Tibial nerve (tissue), 4 donors: ENCODE measurements around the gene MUC2. TPM values are rescaled to one million over a fixed set of nuclear protein-coding genes. Genes with fewer than 3 reads are reported as not detected.

Source experiments
- DNase-seq, 2 donors: peaks; one replicate each; pipeline ENCODE4 v3.0.0-alpha.2; 2019; ENCODE audit warnings: low spot score in 2 of 2
- H3K27ac ChIP-seq, 4 donors: fragments of 200-600 bp; sonication (generic) in 3 of 4; one replicate each; pipeline ENCODE4 v1.5.1; 2017 to 2019; ENCODE audit warnings: mild to moderate bottlenecking in 1 of 4
- H3K27me3 ChIP-seq, 2 donors: fragments of 200-600 bp; sonication (generic) in 1 of 2; one replicate each; pipeline versions ENCODE4 v1.5.1 to v1.6.0; 2017 to 2019
- H3K36me3 ChIP-seq, 3 donors: fragments of 200-600 bp; sonication (generic); one replicate each; pipeline ENCODE4 v1.5.1; 2018 to 2019
- H3K4me1 ChIP-seq, 4 donors: fragments of 200-600 bp; sonication (generic) in 3 of 4; one replicate each; pipeline ENCODE4 v1.5.1; 2017 to 2019
- H3K4me3 ChIP-seq, 4 donors: fragments of 200-600 bp; sonication (generic) in 3 of 4; one replicate each; pipeline ENCODE4 v1.5.1; 2017 to 2019; ENCODE audit warnings: mild to moderate bottlenecking in 1 of 4, moderate library complexity in 1 of 4
- H3K9me3 ChIP-seq, 4 donors: fragments of 200-600 bp; sonication (generic) in 3 of 4; one replicate each; pipeline ENCODE4 v1.5.1; 2017 to 2019
- CTCF ChIP-seq, 5 experiments: fragments of 200-600 bp in 3 of 5; fragments of 450-650 bp in 2 of 5; sonication (generic) in 3 of 5; IDR thresholded peaks; one replicate each; pipeline ENCODE4 v1.5.1; 2016 to 2019; ENCODE audit warnings: antibody characterized with exemption in 5 of 5, mild to moderate bottlenecking in 3 of 5, moderate library complexity in 2 of 5
- EP300 ChIP-seq, 2 donors: sonication (generic); formaldehyde crosslinking; IDR thresholded peaks; one replicate each; pipeline ENCODE4 v1.6.1; 2017; ENCODE audit warnings: antibody characterized with exemption in 2 of 2, mild to moderate bottlenecking in 1 of 2
- POLR2A ChIP-seq, 2 donors: fragments of 450-650 bp; IDR thresholded peaks; one replicate each; pipeline ENCODE4 v1.6.1; 2017; ENCODE audit warnings: antibody characterized with exemption in 2 of 2, mild to moderate bottlenecking in 2 of 2, moderate library complexity in 2 of 2
- WGBS, 2 donors: methylation state at CpG; one replicate each; pipeline ENCODE4 v1.1.5; 2018; 5-methylcytosine and 5-hydroxymethylcytosine counted together
- total RNA-seq, 4 donors: library from RNA; depleted of rRNA; stranded (reverse); fragments of >200 nt; gene quantifications; one replicate each; pipeline ENCODE4 v1.1.0, GENCODE V29; 2016

The MUC2 gene
- total RNA-seq, 4 donors from 2014 or later: not detected

GRCh38 chr11:1030086-1030485 lies 44.6 kb upstream of the MUC2 start:
- TF ChIP-seq CTCF (IDR thresholded peaks at IDR 0.05) (no peak), EP300 (IDR thresholded peaks at IDR 0.05) (no peak), POLR2A (IDR thresholded peaks at IDR 0.05) (no peak)
- peaks cover 0 to 14% (median 0%) of the 10 kb centered on the region in 3 donors for H3K36me3 ChIP-seq
- H3K27ac ChIP-seq: no peak overlapping the region
- no peak for DNase-seq
- no peaks in the 10 kb centered on the region for H3K9me3 ChIP-seq
- no peaks in the 10 kb centered on the region for H3K4me1 ChIP-seq
- 69 to 76% methylated on average over 7 to 16 of the region's 16 CpGs for WGBS, 2 donors
- H3K4me3 ChIP-seq: no peak overlapping the region
- H3K27me3 ChIP-seq: no peaks in the 10 kb centered on the region

- no peak for DNase-seq
- no peak for TF ChIP-seq POLR2A (IDR thresholded peaks at IDR 0.05)
- peaks cover 0 to 1% of the 10 kb centered on the region in 2 donors for H3K27me3 ChIP-seq
- H3K4me1 ChIP-seq: no peaks in the 10 kb centered on the region
- H3K9me3 ChIP-seq: no peaks in the 10 kb centered on the region
- no peak overlapping the region for H3K27ac ChIP-seq
- WGBS, 2 donors: 48 to 58% methylated on average over 4 to 14 of the region's 20 CpGs
- peaks cover 0 to 13% (median 0%) of the 10 kb centered on the region in 3 donors for H3K36me3 ChIP-seq
- no peak overlapping the region for H3K4me3 ChIP-seq
Measured at GRCh38 chr11:1030556-1030955, 44.1 kb upstream of the MUC2 start.

GRCh38 chr11:1031121-1031899 lies 43.4 kb upstream of the MUC2 start:
- Histone ChIP-seq H3K4me3 (no peak overlapping the region), H3K4me1 (no peaks in the 10 kb centered on the region), H3K27me3 (peaks cover 0 to 7% of the 10 kb centered on the region in 2 donors), H3K9me3 (no peaks in the 10 kb centered on the region), H3K27ac (no peak overlapping the region), H3K36me3 (peaks cover 0 to 6% (median 0%) of the 10 kb centered on the region in 3 donors)
- DNase-seq: no peak
- TF ChIP-seq CTCF (IDR thresholded peaks at IDR 0.05) (no peak), POLR2A (IDR thresholded peaks at IDR 0.05) (no peak), EP300 (IDR thresholded peaks at IDR 0.05) (no peak)
- WGBS, 2 donors: 80 to 84% methylated on average over 20 to 28 of the region's 30 CpGs

- H3K9me3 ChIP-seq: no peaks in the 10 kb centered on the region
- H3K36me3 ChIP-seq: no peaks in the 10 kb centered on the region
- peaks cover 0 to 18% of the 10 kb centered on the region in 2 donors for H3K27me3 ChIP-seq
- H3K4me1 ChIP-seq: no peaks in the 10 kb centered on the region
- H3K27ac ChIP-seq: no peak overlapping the region
- 96 to 97% methylated on average over 12 of the region's 12 CpGs for WGBS, 2 donors
- H3K4me3 ChIP-seq: no peak overlapping the region
- no peak for TF ChIP-seq EP300 (IDR thresholded peaks at IDR 0.05)
- no peak for TF ChIP-seq CTCF (IDR thresholded peaks at IDR 0.05)
- TF ChIP-seq POLR2A (IDR thresholded peaks at IDR 0.05): no peak
- no peak for DNase-seq
Measured at GRCh38 chr11:1032310-1032891, 42.3 kb upstream of the MUC2 start.

GRCh38 chr11:1033016-1033798 lies 41.5 kb upstream of the MUC2 start:
- Histone ChIP-seq H3K27ac (no peak overlapping the region), H3K9me3 (no peaks in the 10 kb centered on the region), H3K27me3 (peaks cover 0 to 26% of the 10 kb centered on the region in 2 donors), H3K36me3 (no peaks in the 10 kb centered on the region), H3K4me1 (no peaks in the 10 kb centered on the region), H3K4me3 (no peak overlapping the region)
- DNase-seq: no peak
- TF ChIP-seq CTCF (IDR thresholded peaks at IDR 0.05) (no peak), EP300 (IDR thresholded peaks at IDR 0.05) (no peak), POLR2A (IDR thresholded peaks at IDR 0.05) (no peak)
- 76 to 80% methylated on average over 32 to 37 of the region's 38 CpGs for WGBS, 2 donors
